Retinal pigment epithelial cell (primary cell): ENCODE data around the gene SPCS2.

Experiments used
- DNase-seq: peaks from one replicate; pipeline ENCODE4 v3.0.0-alpha.2; 2010; ENCODE audit warnings: low read depth
- H3K4me3 ChIP-seq: 2 replicates; pipeline ENCODE4 v1.5.1; 2011; ENCODE audit warnings: mild to moderate bottlenecking, low read length, control low read depth, moderate library complexity
- CTCF ChIP-seq: conservative IDR thresholded peaks from 2 replicates; pipeline ENCODE4 v1.5.1; 2011; ENCODE audit warnings: low read depth, low read length, control low read depth, inconsistent platforms

The SPCS2 gene

GRCh38 chr11:74948898-74949752 lies at the start of gene SPCS2, which contains the start of gene XRRA1:
Gene SPCS2 (plus strand): TSS chr11:74949266. CDS start chr11:74949286, 20 bp downstream.
Gene XRRA1 (minus strand): TSS chr11:74949091. CDS start chr11:74940878, 8,213 bp downstream.
- TF ChIP-seq CTCF: no peak
- DNase-seq: peak; percentile 97
- peak within 1 kb of the TSS; percentile 100 for H3K4me3 ChIP-seq

- no peak for DNase-seq
- no peak for TF ChIP-seq CTCF
- no peak overlapping the region for H3K4me3 ChIP-seq
Measured at GRCh38 chr11:74902342-74902741, 46.7 kb upstream of the SPCS2 start.

- no peak for DNase-seq
- no peak overlapping the region for H3K4me3 ChIP-seq
- TF ChIP-seq CTCF: no peak
Measured at GRCh38 chr11:74905326-74905725, 43.7 kb upstream of the SPCS2 start.

- no peak for DNase-seq
- no peak for TF ChIP-seq CTCF
- H3K4me3 ChIP-seq: no peak overlapping the region
Measured at GRCh38 chr11:74909385-74909784, 39.7 kb upstream of the SPCS2 start.

GRCh38 chr11:74909812-74910211 lies 39.3 kb upstream of the SPCS2 start:
- DNase-seq: no peak
- H3K4me3 ChIP-seq: no peak overlapping the region
- no peak for TF ChIP-seq CTCF

- TF ChIP-seq CTCF: no peak
- no peak overlapping the region for H3K4me3 ChIP-seq
- DNase-seq: no peak
Measured at GRCh38 chr11:74923125-74923524, 25.9 kb upstream of the SPCS2 start.

GRCh38 chr11:74925281-74925680 lies 23.8 kb upstream of the SPCS2 start:
- no peak for TF ChIP-seq CTCF
- no peak overlapping the region for H3K4me3 ChIP-seq
- DNase-seq: no peak
